GM21723 (cell line): ENCODE data around the gene C2orf68.
"Not testable (repeated sequence)": the region's sequence is repeated elsewhere in the genome, so short reads cannot be mapped to it uniquely, and the experiment has no call there.

Experiments used
- ATAC-seq: cut with Tn5 transposase; IDR thresholded peaks from one replicate; pipeline ENCODE4 v1.9.1; 2021; ENCODE audit warnings: mild to moderate bottlenecking, moderate library complexity; ENCODE audit not compliant: unreplicated experiment

The C2orf68 gene

GRCh38 chr2:85600235-85600575 lies 11.7 kb downstream of the C2orf68 start:
- no peak for ATAC-seq

GRCh38 chr2:85599468-85600234 lies 12.2 kb downstream of the C2orf68 start:
- ATAC-seq: no peak

GRCh38 chr2:85598594-85599340 lies 13.1 kb downstream of the C2orf68 start:
- ATAC-seq: no peak

- no peak for ATAC-seq
These were observed 14.6 kb downstream of the C2orf68 start for GRCh38 chr2:85597241-85597640.

- ATAC-seq: no peak
These were observed 15.3 kb downstream of the C2orf68 start for GRCh38 chr2:85596486-85597143.

GRCh38 chr2:85596026-85596333 lies 15.9 kb downstream of the C2orf68 start:
- peak; percentile 2 for ATAC-seq

GRCh38 chr2:85595301-85596025 lies 16.4 kb downstream of the C2orf68 start, which contains the start of gene RNF181:
RNF181 (plus strand) TSS chr2:85595745; CDS start chr2:85595764, 19 bp downstream.
- ATAC-seq: peak; percentile 99

GRCh38 chr2:85594715-85595300 lies 17.1 kb downstream of the C2orf68 start:
- ATAC-seq: peak; percentile 2

- ATAC-seq: no peak
These were observed 18.8 kb downstream of the C2orf68 start for GRCh38 chr2:85593023-85593422.

GRCh38 chr2:85592299-85592698 lies 19.6 kb downstream of the C2orf68 start:
- not testable (repeated sequence) for ATAC-seq

GRCh38 chr2:85591563-85591962 lies 20.3 kb downstream of the C2orf68 start:
- ATAC-seq: no peak

GRCh38 chr2:85590950-85591349 lies 20.9 kb downstream of the C2orf68 start:
- no peak for ATAC-seq

GRCh38 chr2:85589982-85590791 lies 21.7 kb downstream of the C2orf68 start:
- ATAC-seq: no peak

GRCh38 chr2:85589181-85589580 lies 22.7 kb downstream of the C2orf68 start:
- ATAC-seq: no peak

GRCh38 chr2:85588645-85589044 lies 23.2 kb downstream of the C2orf68 start:
- ATAC-seq: no peak

GRCh38 chr2:85588236-85588635 lies 23.6 kb downstream of the C2orf68 start:
- ATAC-seq: no peak

- ATAC-seq: no peak
These were observed 26.1 kb downstream of the C2orf68 start for GRCh38 chr2:85585781-85586105.

GRCh38 chr2:85584857-85585780 lies 26.7 kb downstream of the C2orf68 start:
- peak; percentile 43 for ATAC-seq

GRCh38 chr2:85584354-85584856 lies 27.5 kb downstream of the C2orf68 start, which contains the start of gene VAMP5:
VAMP5 (plus strand) TSS chr2:85584431; CDS start chr2:85584491, 60 bp downstream.
- ATAC-seq: peak; percentile 58
